ENCODE measurements around the gene SLC34A3. TPM values are rescaled to one million over a fixed set of nuclear protein-coding genes. Genes with fewer than 3 reads are reported as not detected.

SLC34A3 gene
- total RNA-seq, 1 donor from 2014 or later, result 0.09 TPM

GRCh38 chr9:137236238-137236935 lies 5.7 kb downstream of the SLC34A3 start:
- no peak overlapping the region for H3K4me3 ChIP-seq (ENCODE audit: insufficient read depth, low read depth, low read length)
- no peak overlapping the region for H2AFZ ChIP-seq (ENCODE audit: low read depth, low read length)
- no peak overlapping the region for H3K27ac ChIP-seq (ENCODE audit: low read depth, low read length)
- H3K9me3 Mint-ChIP-seq (ENCODE audit: unreplicated experiment), result no peaks in the 10 kb centered on the region
- no peak overlapping the region for H3K9ac ChIP-seq (ENCODE audit: low read length)
- no peaks in the 10 kb centered on the region for H3K27me3 ChIP-seq (ENCODE audit: insufficient read depth, low read length)
- no peaks in the 10 kb centered on the region for H3K9me3 ChIP-seq (ENCODE audit: insufficient read depth, low read depth, low read length)
- no peak overlapping the region for H3K4me3 Mint-ChIP-seq (ENCODE audit: unreplicated experiment)
- H3K36me3 ChIP-seq (ENCODE audit: insufficient read depth, low read length), result no peaks in the 10 kb centered on the region
- no peak for FAIRE-seq
- peaks cover 7% of the 10 kb centered on the region for H3K4me1 ChIP-seq (ENCODE audit: insufficient read depth, low read length)
- H3K4me2 ChIP-seq (ENCODE audit: low read length), result peak overlapping the region; percentile 54
- no peak overlapping the region for H3K27ac Mint-ChIP-seq (ENCODE audit: unreplicated experiment)
- H3K36me3 Mint-ChIP-seq (ENCODE audit: low read depth, unreplicated experiment), result no peaks in the 10 kb centered on the region
- peaks cover 1% of the 10 kb centered on the region for H3K4me1 Mint-ChIP-seq (ENCODE audit: low read depth, unreplicated experiment)
- DNase-seq (ENCODE audit: low read depth), result peak; percentile 25
- H3K79me2 ChIP-seq (ENCODE audit: insufficient read depth, low read length), result peaks cover 21% of the 10 kb centered on the region
- H4K20me1 ChIP-seq (ENCODE audit: insufficient read depth, low read length), result peaks cover 24% of the 10 kb centered on the region
- H3K27me3 Mint-ChIP-seq (ENCODE audit: low read depth, unreplicated experiment), result no peaks in the 10 kb centered on the region
- no peak for TF ChIP-seq EZH2 (IDR thresholded peaks at IDR 0.05; ENCODE audit: insufficient read depth, low read length)
- TF ChIP-seq CTCF (IDR thresholded peaks at IDR 0.05; ENCODE audit: insufficient read depth, low read depth, low read length), result peak; percentile 71

DNA sequence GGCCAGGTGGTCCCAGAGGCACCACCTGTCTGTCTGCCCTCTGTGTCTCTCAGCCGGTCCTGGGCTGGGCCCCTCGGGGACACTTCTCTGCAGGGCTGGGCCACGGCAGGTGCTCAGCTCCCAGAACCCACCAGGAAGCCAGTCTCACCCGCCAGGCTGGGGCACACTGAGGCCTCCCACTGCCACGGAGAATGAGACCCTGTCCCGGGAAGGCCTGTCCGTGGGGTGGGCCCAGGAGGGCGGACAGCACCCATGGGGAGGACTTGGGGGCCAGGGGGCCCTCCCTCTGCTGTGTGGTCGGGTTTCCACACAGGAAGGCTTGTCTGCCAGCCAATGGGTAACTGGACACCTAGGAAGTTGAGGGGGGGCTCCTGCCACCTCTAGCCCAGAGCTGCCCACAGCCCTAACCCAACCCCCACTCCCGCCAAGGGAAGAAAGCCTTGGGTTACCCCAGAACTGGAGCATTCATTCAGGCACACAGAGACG lies 6.3 kb downstream of the SLC34A3 start:
- H3K27ac ChIP-seq (ENCODE audit: low read depth, low read length), result no peak overlapping the region
- H3K4me2 ChIP-seq (ENCODE audit: low read length), result peak overlapping the region; percentile 54
- H3K27me3 ChIP-seq (ENCODE audit: insufficient read depth, low read length), result no peaks in the 10 kb centered on the region
- H3K36me3 ChIP-seq (ENCODE audit: insufficient read depth, low read length), result no peaks in the 10 kb centered on the region
- no peak overlapping the region for H3K4me3 Mint-ChIP-seq (ENCODE audit: unreplicated experiment)
- no peak overlapping the region for H2AFZ ChIP-seq (ENCODE audit: low read depth, low read length)
- no peaks in the 10 kb centered on the region for H3K9me3 Mint-ChIP-seq (ENCODE audit: unreplicated experiment)
- TF ChIP-seq EZH2 (IDR thresholded peaks at IDR 0.05; ENCODE audit: insufficient read depth, low read length) (no peak), CTCF (IDR thresholded peaks at IDR 0.05; ENCODE audit: insufficient read depth, low read depth, low read length) (no peak)
- H4K20me1 ChIP-seq (ENCODE audit: insufficient read depth, low read length), result peaks cover 29% of the 10 kb centered on the region
- peaks cover 1% of the 10 kb centered on the region for H3K4me1 Mint-ChIP-seq (ENCODE audit: low read depth, unreplicated experiment)
- DNase-seq (ENCODE audit: low read depth) (no peak), FAIRE-seq (no peak)
- H3K27ac Mint-ChIP-seq (ENCODE audit: unreplicated experiment), result no peak overlapping the region
- no peaks in the 10 kb centered on the region for H3K9me3 ChIP-seq (ENCODE audit: insufficient read depth, low read depth, low read length)
- H3K4me1 ChIP-seq (ENCODE audit: insufficient read depth, low read length), result peaks cover 7% of the 10 kb centered on the region
- no peaks in the 10 kb centered on the region for H3K27me3 Mint-ChIP-seq (ENCODE audit: low read depth, unreplicated experiment)
- no peak overlapping the region for H3K4me3 ChIP-seq (ENCODE audit: insufficient read depth, low read depth, low read length)
- peaks cover 27% of the 10 kb centered on the region for H3K79me2 ChIP-seq (ENCODE audit: insufficient read depth, low read length)
- peaks cover under 1% of the 10 kb centered on the region for H3K36me3 Mint-ChIP-seq (ENCODE audit: low read depth, unreplicated experiment)
- H3K9ac ChIP-seq (ENCODE audit: low read length), result no peak overlapping the region
